ENCODE measurements around the gene SHTN1.

GRCh38 chr10:116919164-116919563 is 85.8 kb downstream of the SHTN1 start:
- TF ChIP-seq CTCF (conservative IDR thresholded peaks at IDR 0.05 in 1 of 2, IDR thresholded peaks at IDR 0.05 in 1 of 2; ENCODE audit: extremely low read depth in 1 of 2, insufficient read depth in 1 of 2, low read depth in 1 of 2, low read length in 2 of 2) (no peak), EZH2 (IDR thresholded peaks at IDR 0.05; ENCODE audit: borderline replicate concordance, low read length) (no peak)

Data from mammary epithelial cell (primary cell).